ENCODE measurements around the gene GALNTL6. TPM values are rescaled to one million over a fixed set of nuclear protein-coding genes. Genes with fewer than 3 reads are reported as not detected.

Gene GALNTL6
- total RNA-seq, 1 experiment from 2014 or later, result not detected

- no peaks in the 10 kb centered on the region for H3K36me3 ChIP-seq (ENCODE audit: low read depth)
- no peaks in the 10 kb centered on the region for H3K79me2 ChIP-seq (ENCODE audit: low read depth)
- no peaks in the 10 kb centered on the region for H3K9me3 ChIP-seq (ENCODE audit: insufficient read depth, low read depth)
- intact Hi-C loops (cut with micrococcal nuclease; ENCODE audit: unreplicated experiment), result no loop called here
- H2AFZ ChIP-seq, result no peak overlapping the region
- H3K27me3 ChIP-seq (ENCODE audit: insufficient read depth, low read depth), result no peaks in the 10 kb centered on the region
- H3K4me1 ChIP-seq (replicated peaks; ENCODE audit: insufficient read depth), result no peaks in the 10 kb centered on the region
- no peak overlapping the region for H3K4me3 ChIP-seq
- CTCF ChIA-PET, result no interaction called here
- no peak overlapping the region for H3K4me2 ChIP-seq
- BruUV-seq (replicated peaks), result no TSS peak
- POLR2A ChIA-PET (ENCODE audit: unreplicated experiment), result no interaction called here
- TF ChIP-seq, protein P1, sequence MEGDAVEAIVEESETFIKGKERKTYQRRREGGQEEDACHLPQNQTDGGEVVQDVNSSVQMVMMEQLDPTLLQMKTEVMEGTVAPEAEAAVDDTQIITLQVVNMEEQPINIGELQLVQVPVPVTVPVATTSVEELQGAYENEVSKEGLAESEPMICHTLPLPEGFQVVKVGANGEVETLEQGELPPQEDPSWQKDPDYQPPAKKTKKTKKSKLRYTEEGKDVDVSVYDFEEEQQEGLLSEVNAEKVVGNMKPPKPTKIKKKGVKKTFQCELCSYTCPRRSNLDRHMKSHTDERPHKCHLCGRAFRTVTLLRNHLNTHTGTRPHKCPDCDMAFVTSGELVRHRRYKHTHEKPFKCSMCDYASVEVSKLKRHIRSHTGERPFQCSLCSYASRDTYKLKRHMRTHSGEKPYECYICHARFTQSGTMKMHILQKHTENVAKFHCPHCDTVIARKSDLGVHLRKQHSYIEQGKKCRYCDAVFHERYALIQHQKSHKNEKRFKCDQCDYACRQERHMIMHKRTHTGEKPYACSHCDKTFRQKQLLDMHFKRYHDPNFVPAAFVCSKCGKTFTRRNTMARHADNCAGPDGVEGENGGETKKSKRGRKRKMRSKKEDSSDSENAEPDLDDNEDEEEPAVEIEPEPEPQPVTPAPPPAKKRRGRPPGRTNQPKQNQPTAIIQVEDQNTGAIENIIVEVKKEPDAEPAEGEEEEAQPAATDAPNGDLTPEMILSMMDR (conservative IDR thresholded peaks at IDR 0.05), result no peak
- no peak for TF ChIP-seq EZH2 (IDR thresholded peaks at IDR 0.05; ENCODE audit: low read depth)
- no peaks in the 10 kb centered on the region for H3K9me2 ChIP-seq (ENCODE audit: insufficient read depth)
- H3F3A ChIP-seq (ENCODE audit: insufficient read depth, low read depth), result no peaks in the 10 kb centered on the region
- no peak overlapping the region for H3K27ac ChIP-seq
- H4K20me1 ChIP-seq (ENCODE audit: insufficient read depth), result no peaks in the 10 kb centered on the region
- no peak for DNase-seq
Observed at GRCh38 chr4:172660251-172660650, 847.0 kb downstream of the GALNTL6 start.

- POLR2A ChIA-PET (ENCODE audit: unreplicated experiment), result no interaction called here
- no TSS peak for BruUV-seq (replicated peaks)
Observed at GRCh38 chr4:172662113-172662512, 848.9 kb downstream of the GALNTL6 start.

GRCh38 chr4:172666711-172667368, 853.6 kb downstream of the GALNTL6 start:
- DNase-seq, result peak in 1 of 2 experiments; percentile 1
- intact Hi-C loops (cut with micrococcal nuclease; ENCODE audit: unreplicated experiment), result no loop called here
- POLR2A ChIA-PET (ENCODE audit: unreplicated experiment), result no interaction called here
- Histone ChIP-seq H2AFZ (no peak overlapping the region), H3K9me2 (ENCODE audit: insufficient read depth) (no peaks in the 10 kb centered on the region), H3K4me2 (no peak overlapping the region), H3K36me3 (ENCODE audit: low read depth) (no peaks in the 10 kb centered on the region), H4K20me1 (ENCODE audit: insufficient read depth) (no peaks in the 10 kb centered on the region), H3K27me3 (ENCODE audit: insufficient read depth, low read depth) (no peaks in the 10 kb centered on the region), H3K4me3 (no peak overlapping the region), H3K79me2 (ENCODE audit: low read depth) (no peaks in the 10 kb centered on the region), H3K27ac (no peak overlapping the region), H3F3A (ENCODE audit: insufficient read depth, low read depth) (no peaks in the 10 kb centered on the region), H3K9me3 (ENCODE audit: insufficient read depth, low read depth) (no peaks in the 10 kb centered on the region), H3K4me1 (replicated peaks; ENCODE audit: insufficient read depth) (no peaks in the 10 kb centered on the region)
- TF ChIP-seq EZH2 (IDR thresholded peaks at IDR 0.05; ENCODE audit: low read depth), result no peak
- TF ChIP-seq, protein P1 (conservative IDR thresholded peaks at IDR 0.05), result no peak
- CTCF ChIA-PET, result no interaction called here
- no TSS peak for BruUV-seq (replicated peaks)

More at GRCh38 chr4:172662113-172662512, 848.9 kb downstream of the GALNTL6 start:
- TF ChIP-seq, protein P1 (conservative IDR thresholded peaks at IDR 0.05), result no peak
- no peak for TF ChIP-seq EZH2 (IDR thresholded peaks at IDR 0.05; ENCODE audit: low read depth)
- Histone ChIP-seq H4K20me1 (ENCODE audit: insufficient read depth) (no peaks in the 10 kb centered on the region), H3K36me3 (ENCODE audit: low read depth) (no peaks in the 10 kb centered on the region), H3K27me3 (ENCODE audit: insufficient read depth, low read depth) (no peaks in the 10 kb centered on the region), H3F3A (ENCODE audit: insufficient read depth, low read depth) (no peaks in the 10 kb centered on the region), H3K9me3 (ENCODE audit: insufficient read depth, low read depth) (no peaks in the 10 kb centered on the region), H3K79me2 (ENCODE audit: low read depth) (no peaks in the 10 kb centered on the region), H2AFZ (no peak overlapping the region), H3K4me2 (no peak overlapping the region), H3K4me1 (replicated peaks; ENCODE audit: insufficient read depth) (no peaks in the 10 kb centered on the region), H3K4me3 (no peak overlapping the region), H3K9me2 (ENCODE audit: insufficient read depth) (no peaks in the 10 kb centered on the region), H3K27ac (no peak overlapping the region)
- CTCF ChIA-PET, result no interaction called here
- intact Hi-C loops (cut with micrococcal nuclease; ENCODE audit: unreplicated experiment), result no loop called here
- DNase-seq, result no peak
